ENCODE data around the gene SYCP2.

GRCh38 chr20:59873409-59873808, 60.0 kb downstream of the SYCP2 start:
- no peak for TF ChIP-seq POLR2A (IDR thresholded peaks at IDR 0.05)
- TF ChIP-seq CTCF (IDR thresholded peaks at IDR 0.05): no peak

Measured in ovary (tissue), 3 donors.